Measurements from ENCODE around the gene SDHAF3.
"Not testable (repeated sequence)": the region's sequence is repeated elsewhere in the genome, so short reads cannot be mapped to it uniquely, and the experiment has no call there.

Gene SDHAF3

GRCh38 chr7:97126483-97127171 lies 9.1 kb downstream of the SDHAF3 start:
- peak; percentile 6 for DNase-seq (ENCODE audit: low spot score)

- DNase-seq (ENCODE audit: low spot score): no peak
Observed at GRCh38 chr7:97128736-97129135, 11.2 kb downstream of the SDHAF3 start.

- DNase-seq (ENCODE audit: low spot score): peak; percentile 4
Observed at GRCh38 chr7:97130417-97131139, 13.1 kb downstream of the SDHAF3 start.

- DNase-seq (ENCODE audit: low spot score): no peak
Observed at GRCh38 chr7:97133159-97133558, 15.7 kb downstream of the SDHAF3 start.

GRCh38 chr7:97138830-97139229 lies 21.3 kb downstream of the SDHAF3 start:
- DNase-seq (ENCODE audit: low spot score): no peak

GRCh38 chr7:97145068-97145467 lies 27.6 kb downstream of the SDHAF3 start:
- DNase-seq (ENCODE audit: low spot score): no peak

GRCh38 chr7:97149843-97150242 lies 32.3 kb downstream of the SDHAF3 start:
- no peak for DNase-seq (ENCODE audit: low spot score)

GRCh38 chr7:97155897-97156418 lies 38.5 kb downstream of the SDHAF3 start:
- DNase-seq (ENCODE audit: low spot score): no peak

GRCh38 chr7:97159984-97160383 lies 42.5 kb downstream of the SDHAF3 start:
- DNase-seq (ENCODE audit: low spot score): not testable (repeated sequence)

GRCh38 chr7:97161609-97162008 lies 44.1 kb downstream of the SDHAF3 start:
- DNase-seq (ENCODE audit: low spot score): not testable (repeated sequence)

- DNase-seq (ENCODE audit: low spot score): no peak
Observed at GRCh38 chr7:97166308-97166707, 48.8 kb downstream of the SDHAF3 start.

GRCh38 chr7:97167176-97167575 lies 49.7 kb downstream of the SDHAF3 start:
- no peak for DNase-seq (ENCODE audit: low spot score)

- no peak for DNase-seq (ENCODE audit: low spot score)
Observed at GRCh38 chr7:97167749-97168148, 50.3 kb downstream of the SDHAF3 start.

GRCh38 chr7:97174303-97174702 lies 56.8 kb downstream of the SDHAF3 start:
- no peak for DNase-seq (ENCODE audit: low spot score)

GRCh38 chr7:97179454-97180104 lies 62.1 kb downstream of the SDHAF3 start:
- DNase-seq (ENCODE audit: low spot score): peak; percentile 75

GRCh38 chr7:97187067-97187466 lies 69.6 kb downstream of the SDHAF3 start:
- no peak for DNase-seq (ENCODE audit: low spot score)

- not testable (repeated sequence) for DNase-seq (ENCODE audit: low spot score)
Observed at GRCh38 chr7:97196174-97196573, 78.7 kb downstream of the SDHAF3 start.

- DNase-seq (ENCODE audit: low spot score): no peak
Observed at GRCh38 chr7:97198596-97198995, 81.1 kb downstream of the SDHAF3 start.

GRCh38 chr7:97200018-97200417 lies 82.5 kb downstream of the SDHAF3 start:
- no peak for DNase-seq (ENCODE audit: low spot score)

- DNase-seq (ENCODE audit: low spot score): no peak
Observed at GRCh38 chr7:97203957-97204356, 86.5 kb downstream of the SDHAF3 start.

GRCh38 chr7:97204821-97205220 lies 87.3 kb downstream of the SDHAF3 start:
- no peak for DNase-seq (ENCODE audit: low spot score)

- DNase-seq (ENCODE audit: low spot score): peak; percentile 18
Observed at GRCh38 chr7:97215556-97215955, 98.1 kb downstream of the SDHAF3 start.

GRCh38 chr7:97218767-97219166 lies 101.3 kb downstream of the SDHAF3 start:
- DNase-seq (ENCODE audit: low spot score): no peak
